Suppressor macrophage treated with lipopolysaccharide for 4 hours (primary cell): ENCODE data around the gene LSM4.
"Not testable (repeated sequence)": the region's sequence is repeated elsewhere in the genome, so short reads cannot be mapped to it uniquely, and the experiment has no call there.

Experiments
- DNase-seq: peaks from one replicate; pipeline ENCODE4 v3.0.0-alpha.2; 2020

The LSM4 gene

DNA sequence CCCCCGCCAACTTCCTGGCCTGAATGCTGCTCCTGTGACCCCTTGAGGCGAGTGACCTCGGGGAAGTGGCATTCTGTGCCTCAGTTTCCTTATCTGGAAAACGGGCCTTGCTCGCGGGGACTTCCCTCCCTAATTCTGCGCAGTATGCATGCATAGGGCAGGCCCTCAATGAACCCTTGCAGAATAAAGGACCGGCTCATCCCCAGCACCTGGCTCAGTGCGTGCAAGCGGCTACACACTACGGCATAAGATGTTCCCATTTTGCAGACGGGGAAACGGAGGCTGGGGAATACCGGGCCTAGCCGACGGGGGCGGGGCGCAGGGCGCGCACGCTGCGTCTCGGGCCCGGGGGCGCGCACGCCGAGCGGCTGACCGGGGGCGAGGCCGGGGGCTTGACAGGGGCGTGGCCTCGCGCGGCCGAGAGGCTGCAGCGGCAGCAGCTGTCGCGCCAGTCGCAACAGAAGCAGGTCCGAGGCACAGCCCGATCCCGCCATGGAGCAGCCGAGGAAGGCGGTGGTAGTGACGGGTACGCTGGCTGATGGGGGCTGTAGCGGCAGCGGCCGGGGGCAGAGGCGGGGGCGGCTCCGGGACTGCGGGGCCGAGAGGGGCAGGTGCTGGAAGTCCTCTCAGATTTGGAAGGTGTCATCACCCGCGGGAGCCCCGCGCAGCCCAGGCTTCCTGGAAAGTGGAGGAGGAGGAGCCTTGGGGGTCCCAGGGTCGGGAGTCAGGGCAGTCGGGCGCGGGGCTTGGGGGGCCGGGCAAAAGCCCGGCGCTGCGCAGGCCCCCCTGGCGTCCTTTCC, 17.5 kb upstream of the LSM4 start, which contains the start of gene PGPEP1:
Gene PGPEP1 (plus strand): TSS at position 409 of the 800 bp plus-strand sequence. CDS start 84 bp downstream, at position 493.
- peak; percentile 73 for DNase-seq

DNA sequence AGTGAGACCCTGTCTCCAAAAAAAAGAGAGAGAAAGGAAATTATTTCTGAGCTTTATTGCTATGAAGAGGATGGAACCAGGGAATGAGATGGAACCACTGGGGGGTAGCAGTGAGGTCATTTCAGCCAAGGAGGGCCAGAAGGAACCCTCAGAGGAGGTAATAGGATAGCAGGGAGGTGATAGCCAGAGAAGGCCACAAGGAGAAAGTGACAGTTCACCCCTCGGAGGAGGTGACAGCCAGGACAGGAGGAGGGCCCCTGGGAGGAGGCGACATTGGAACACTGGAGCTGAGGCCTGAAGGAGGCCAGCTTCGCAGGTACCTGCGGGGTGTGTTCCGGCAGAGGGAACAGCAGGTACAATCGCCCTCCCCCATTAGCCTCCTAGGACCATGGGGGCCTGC, 16.8 kb upstream of the LSM4 start:
- DNase-seq = no peak

DNA sequence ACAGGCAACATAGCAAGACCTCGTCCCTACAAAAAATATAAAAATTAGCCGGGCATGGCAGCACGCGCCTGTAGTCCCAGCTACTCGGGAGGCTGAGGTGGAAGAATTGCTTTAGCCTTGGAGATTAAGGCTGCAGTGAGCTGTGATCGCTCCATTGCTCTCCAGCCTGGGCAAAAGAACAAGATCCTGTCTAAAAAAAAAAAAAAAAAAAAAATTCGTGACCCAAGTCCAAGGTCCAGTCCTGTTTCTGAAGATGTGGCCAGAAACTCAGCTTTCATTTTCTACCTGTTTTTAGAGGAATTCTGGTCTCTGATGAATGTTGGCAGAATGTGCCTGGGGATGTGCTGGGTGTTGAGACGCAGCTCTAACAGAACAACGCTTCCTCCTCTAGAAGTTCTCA, 15.7 kb upstream of the LSM4 start:
- no peak for DNase-seq

DNA sequence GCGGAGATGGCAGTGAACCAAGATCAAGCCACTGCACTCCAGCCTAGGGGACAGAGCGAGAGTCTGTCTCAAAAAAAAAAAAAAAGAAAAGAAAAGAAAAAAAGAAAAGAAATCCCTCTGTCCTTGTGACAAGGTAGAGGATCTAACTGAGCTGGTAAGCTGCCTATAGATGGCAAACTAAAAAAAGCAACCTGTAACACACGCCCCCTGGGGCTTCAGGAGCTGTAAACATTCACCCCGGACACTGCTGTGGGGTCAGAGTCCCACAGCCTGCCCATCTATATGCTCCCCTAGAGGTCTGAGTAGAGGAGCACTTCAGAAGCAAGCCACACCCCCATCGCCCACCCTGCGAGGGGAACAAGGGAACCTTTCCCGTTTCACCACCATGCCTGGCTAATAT, 13.2 kb upstream of the LSM4 start:
- no peak for DNase-seq

DNA sequence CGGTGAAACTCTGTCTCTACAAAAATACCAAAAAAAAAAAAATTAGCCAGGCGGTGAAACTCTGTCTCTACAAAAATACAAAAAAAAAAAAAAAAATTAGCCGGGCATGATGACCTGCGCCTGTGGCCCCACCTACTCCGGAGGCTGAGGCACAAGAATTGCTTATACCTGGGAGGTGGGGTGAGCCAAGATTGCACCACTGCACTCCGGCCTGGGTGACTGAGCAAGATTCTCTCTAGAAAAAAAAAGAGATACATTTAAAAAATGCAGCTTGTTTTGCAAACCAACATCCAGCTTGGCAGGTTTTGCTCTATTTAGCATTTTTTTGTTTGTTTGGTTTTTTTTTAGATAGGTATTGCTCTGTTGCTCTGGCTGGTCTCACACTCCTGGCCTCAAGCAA, 10.8 kb upstream of the LSM4 start:
- no peak for DNase-seq

DNA sequence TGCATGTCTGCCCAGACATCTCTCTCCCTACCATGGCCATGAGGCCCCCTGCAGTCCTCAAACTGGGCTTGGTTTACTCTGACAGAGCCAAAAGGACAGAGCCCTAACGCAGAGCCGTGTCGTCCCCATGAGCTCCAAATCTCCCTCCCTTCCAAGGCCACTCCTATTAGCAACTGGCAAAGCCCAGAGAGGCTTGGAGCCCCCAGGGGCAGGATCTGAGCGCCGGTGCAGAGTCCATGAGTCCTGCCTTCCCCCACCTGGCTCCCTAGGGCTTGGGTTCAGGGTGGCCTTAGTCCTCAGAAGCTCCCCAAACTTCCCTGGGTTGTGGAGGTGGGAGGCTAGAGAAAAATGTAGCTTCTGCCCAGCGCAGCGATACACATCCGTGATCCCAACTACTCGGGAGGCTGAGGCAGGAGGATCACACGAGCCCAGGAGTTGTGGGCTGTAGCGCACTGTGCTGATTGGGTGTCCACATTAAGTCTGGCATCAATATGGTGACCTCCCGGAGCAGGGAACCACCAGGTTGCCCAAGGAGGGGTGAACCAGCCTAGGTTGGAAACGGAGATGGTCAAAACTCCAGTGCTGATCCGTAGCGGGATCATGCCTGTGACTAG, 10.1 kb upstream of the LSM4 start:
- DNase-seq = no peak

DNA sequence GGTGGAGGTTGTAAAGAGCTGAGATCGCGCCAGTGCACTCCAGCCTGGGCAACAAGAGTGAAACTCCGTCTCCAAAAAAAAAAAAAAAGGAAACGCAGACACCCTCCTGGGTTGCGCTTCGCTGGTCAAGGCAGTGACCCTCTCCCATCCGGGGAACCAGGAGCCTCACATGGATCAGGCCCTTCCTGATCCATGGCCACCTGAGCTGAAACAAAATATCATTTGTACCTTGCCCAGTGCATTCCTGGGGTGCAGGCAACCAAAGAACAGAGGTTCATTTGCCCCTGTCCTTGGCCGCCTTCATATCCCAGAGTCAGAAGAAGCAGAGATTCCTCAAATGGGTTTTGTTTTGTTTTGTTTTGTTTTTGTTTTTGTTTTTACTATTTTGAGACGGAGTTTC, 8.0 kb upstream of the LSM4 start:
- no peak for DNase-seq

DNA sequence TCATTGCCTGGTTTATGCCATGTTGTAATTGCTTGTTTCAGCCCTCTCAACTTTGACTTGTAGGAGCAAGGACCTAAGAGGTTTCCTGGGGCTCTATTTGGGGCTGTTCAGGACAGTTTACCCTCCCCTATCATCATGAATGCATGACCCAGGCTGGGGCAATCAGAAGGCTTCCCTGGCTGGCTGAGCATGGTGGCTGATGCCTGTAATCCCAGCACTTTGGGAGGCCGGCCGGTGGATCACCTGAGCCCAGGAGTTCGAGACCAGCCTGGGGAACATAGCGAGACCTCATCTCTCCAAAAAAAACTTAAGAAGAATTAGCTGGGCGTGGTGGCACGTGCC, 6.1 kb upstream of the LSM4 start:
- no peak for DNase-seq

DNA sequence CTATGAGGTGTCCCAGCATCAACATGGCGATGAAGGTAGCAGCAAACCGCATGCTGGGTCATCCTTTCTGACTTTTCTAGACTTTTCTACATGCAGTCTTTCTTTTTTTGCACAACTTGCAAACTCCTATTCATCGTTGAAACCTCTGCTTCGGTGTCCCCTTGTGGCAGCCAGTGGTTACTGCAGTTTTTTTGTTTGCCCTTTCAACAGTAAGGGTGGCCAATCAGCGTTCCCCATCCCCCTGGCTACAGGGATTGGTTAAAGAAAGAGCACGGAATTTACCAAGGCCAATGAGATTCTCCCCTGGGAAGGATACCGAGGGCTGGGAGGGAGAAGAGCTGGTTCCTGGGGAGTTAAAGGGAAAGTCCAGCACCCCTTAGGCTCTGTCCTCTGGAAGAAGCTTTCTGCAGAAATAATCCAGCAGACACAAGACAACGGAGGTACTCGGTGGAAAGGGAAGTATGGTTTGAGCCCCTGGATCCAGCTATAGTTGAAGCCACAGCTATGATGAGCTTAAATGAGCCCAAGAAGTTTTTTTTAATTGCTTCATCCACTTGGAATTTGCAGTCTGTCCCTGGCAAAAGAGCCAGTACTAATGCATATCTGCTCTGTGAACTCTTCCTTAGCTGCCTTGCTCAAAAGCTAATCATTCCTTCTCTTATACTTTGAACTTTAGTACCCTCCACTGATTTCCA, 5.6 kb upstream of the LSM4 start:
- peak; percentile 97 for DNase-seq

DNA sequence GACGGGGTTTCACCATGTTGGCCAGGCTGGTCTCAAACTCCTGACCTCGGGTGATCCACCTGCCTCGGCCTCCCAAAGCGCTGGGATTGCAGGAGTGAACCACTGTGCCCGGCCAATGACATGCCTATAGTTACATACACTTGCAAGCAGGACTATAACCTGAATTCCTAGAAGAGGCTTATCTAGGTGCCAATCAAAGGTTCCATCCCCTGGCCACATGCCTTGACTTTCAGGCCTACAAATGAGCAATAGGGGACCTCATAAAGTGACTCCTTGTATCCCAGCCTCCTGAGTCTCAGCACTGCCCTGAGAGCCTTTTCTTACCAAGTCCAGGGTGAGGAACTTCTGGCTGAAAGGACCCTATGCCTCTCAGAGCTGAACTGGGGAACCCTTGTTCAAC, 3.9 kb upstream of the LSM4 start:
- no peak for DNase-seq

DNA sequence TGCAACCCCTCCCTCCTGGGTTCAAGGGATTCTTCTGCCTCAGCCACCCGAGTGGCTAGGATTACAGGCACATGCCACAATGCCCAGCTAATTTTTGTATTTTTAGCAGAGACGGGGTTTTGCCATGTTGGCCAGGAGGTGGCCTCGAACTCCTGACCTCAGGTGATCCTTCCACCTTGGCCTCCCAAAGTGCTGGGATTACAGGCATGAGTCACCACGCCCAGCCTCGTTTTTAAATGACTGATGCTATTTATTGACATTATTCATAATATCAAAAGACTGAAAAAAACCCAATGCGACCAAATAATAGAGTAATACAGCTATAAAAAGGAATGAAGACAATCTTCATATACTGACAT, 1.5 kb upstream of the LSM4 start:
- DNase-seq = not testable (repeated sequence)

DNA sequence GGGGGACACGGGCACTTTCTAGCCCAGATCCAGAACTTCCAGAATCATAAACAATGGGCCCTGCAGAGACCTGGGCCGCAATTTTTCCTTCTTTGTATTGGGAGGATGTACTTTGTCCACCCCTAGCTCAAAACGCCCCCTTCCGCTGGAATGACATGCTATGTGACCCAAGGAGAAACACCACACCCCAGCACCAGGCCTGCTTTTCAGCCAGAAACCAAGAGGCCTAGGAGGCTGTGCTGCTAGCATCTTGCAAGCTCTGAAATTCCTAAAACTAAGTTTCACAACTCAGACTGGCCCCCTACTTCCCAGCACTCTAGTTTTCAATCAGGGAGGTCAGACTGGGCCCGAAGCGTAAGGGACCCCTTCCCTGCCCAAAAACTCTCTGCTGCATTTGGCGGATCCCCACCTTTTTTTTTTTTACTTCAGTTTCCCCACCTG, 538 bp downstream of the LSM4 start:
- peak; percentile 56 for DNase-seq

DNA sequence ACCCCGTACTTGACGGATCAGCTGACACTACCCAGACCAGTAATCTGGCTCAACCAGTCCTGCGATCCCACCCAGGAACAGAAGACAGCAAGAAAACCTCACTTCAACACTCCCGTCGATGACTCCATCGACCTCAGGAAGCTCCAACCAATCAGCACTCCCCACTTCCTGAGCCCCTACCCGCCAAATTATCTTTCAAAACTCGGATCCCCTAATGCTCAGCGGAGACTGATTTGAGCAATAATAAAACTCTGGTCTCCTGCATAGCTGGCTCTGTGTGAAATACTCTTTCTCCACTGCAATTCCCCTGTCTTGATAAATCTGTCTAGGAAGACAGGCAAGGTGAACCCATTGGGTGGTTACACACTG, 1.2 kb downstream of the LSM4 start:
- DNase-seq = peak; percentile 35

DNA sequence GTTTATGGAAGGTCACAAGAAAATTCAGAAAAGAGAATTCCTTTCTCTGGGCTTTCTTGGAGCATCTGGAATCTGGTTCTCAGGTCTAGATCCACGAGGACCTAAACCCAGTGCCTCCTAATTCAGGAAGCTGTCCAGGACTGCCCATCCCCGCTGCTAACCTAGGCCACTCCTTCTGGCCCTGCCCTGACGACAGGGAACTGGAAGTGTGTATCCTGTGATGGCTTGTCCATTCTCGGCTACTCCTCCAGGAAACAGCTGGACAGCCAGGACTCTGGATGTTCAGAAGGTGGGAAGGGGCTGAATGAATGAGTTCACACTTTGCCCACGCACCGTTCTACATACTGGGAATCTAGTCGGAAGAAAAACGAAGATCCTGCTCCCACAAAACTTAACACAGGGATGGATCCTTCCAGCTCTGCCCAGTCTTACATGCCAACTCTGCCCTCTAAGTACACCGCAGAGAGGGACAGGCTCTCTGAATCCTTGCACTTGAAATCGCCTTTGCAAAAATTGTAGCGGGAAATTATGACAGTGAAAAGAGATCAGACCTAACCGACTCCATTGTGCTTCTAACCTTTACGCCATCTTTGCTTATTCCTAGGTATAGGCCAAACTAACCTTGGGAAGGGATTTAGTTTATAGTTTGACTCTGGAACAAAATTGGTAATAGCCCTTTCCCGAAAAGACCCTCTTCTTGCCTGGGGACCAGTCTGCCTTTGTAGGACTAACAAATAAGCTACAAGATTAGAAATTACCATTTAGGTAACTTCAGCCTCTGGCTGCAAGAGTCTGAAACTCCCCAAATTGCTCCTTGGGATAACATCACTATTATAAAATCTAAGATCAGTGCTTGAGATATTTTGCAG, 1.8 kb downstream of the LSM4 start:
- DNase-seq = peak; percentile 51

DNA sequence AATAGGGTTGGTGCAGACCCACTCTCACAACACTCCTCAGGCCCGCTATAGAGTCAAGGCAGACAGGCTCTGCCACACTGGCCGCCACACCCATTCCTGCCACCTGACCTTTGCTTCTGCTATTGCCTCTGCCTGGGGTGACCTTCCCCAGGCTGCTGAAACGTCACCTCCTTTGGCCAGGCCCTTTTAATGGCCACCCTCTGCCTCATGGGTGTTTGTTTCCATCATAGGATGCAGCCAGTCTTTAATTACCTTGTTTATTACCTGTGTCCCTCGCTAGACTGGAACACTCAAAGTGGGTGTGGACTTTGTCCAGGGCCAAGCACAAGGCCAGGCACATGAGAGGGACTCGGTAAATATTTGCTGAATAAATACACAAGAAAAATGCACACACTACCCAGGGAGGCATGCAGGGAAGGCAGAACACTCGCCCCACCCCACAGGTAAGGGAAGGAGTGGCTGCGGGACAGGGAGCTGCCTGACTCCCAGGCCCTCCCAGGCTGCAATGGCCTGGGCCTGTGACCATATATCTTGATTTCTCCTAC, 3.2 kb downstream of the LSM4 start:
- no peak for DNase-seq

DNA sequence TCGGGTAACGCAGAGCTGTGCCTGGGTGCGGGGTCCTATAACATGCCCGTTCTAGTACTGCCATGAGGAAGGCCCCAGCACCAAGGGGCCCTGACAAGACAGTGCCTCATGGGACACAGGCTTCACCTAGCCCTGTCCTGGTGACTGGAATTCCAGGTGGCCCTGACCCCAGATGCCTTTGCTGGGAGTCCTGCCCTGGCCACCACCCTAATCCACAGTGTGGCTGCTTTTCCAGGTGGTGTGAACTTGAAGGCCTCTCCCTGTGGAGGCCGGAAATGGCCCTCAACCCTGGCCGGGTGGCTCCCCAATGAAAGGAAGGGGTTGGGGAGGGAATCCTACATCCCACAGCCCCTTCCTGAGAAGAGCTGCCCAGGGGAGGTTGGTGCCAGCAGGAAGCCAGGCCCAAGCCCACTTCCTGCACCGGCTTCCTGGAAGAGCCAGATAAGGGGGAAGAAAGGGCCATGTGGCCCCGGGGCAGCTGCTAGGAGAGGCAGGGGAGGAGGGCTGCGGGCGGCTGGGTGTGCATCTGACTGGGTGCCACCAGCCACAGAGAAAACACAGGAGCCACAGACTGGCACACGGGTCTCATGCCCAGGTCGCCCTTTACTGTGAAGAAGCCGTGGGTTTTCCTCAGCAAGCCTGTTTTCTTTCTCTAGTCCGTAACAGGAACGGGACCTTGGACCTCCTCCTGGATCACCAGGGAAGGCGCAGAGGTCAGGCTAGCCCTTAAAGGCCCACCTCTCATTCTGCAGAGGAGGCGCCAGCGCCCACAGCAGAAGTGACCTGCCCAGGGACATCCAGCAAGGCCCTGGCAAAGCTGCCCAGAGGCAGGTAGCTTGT, 4.7 kb downstream of the LSM4 start:
- no peak for DNase-seq

DNA sequence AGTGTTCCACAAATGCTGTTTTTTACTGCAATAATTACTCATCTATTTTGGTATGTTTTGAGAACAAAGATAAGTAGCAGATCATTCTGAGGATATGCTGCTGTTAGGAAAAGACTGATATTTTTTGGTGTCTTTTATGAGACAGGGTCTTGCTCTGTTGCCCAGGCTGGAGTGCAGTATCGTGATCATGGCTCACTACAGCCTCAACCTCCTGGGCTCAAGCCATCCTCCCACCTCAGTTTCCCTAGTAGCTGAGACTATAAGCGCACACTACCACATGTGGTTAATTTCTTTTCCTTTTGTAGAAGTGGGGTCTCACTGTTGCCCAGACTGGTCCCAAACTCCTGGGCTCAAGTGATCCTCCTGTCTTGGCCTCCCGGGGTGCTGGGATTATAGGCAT, 9.5 kb downstream of the LSM4 start:
- DNase-seq = no peak

DNA sequence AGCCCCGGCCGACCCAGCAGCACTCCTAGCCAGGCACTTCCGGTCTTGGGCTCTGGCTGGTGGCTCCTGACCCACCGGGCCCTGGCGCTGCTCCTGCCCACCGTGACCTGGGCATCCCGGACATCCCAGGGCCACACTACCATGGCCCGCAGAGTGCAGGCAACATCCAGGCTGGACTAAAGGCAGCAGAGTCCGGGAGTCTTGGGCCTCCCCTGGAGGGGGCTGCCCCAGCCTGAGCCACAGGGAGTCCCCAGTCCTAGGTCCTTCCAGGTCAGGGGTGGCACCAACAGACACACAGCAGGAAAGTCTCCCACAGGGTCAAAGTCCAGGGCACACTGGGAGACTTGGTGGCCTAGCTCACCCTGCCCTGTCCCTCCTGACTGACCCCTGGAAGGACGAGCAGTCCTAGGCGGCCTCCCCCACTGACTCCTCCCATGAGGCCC, 10.8 kb downstream of the LSM4 start:
- DNase-seq = no peak

DNA sequence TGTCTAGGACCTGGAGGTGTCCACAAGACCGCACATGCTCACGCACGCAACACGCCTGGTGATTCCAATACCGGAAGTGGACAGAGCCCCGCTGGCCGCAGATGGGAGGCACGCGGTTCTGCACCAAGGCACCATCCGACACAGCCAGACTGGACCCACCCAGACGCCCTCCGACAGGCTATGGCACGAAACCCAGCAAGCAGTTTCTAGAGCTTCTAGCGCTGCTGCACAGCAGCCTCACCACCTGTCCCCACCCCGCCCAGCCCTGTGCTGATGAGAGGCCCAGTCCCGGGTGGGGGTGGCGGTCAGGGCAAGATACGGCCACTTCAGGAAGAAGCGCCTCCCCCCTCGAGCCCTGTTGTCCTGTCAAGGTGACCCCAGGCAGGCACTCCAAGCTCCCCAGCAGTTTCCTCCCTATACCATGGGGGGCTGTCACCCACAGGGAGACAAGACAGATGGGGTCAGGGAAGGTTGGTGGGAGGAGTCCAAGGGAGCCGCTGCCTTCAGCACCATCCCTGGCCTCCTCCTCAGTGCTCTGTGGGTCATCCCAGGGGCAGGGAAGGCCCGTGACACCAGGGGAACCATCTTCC, 11.3 kb downstream of the LSM4 start:
- no peak for DNase-seq

DNA sequence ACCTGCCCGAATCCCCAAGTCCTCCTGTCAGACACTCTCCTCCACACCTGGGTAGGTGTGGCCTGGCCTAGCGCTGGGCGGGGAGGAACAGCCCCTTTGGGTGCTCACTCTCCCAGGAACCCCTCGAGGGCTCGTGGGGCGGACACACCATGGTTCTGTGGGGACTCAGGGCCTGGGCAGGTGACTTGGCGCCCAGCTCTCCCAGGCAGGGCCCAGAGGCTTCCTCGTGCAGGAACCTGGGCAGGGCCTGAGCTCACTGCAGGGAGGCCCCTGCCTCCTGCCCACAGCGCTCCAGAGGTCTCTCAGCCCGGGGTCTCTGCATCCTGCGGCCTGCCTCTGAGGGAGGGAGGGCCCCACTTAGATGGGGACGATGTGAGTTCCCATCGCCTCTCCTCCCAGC, 11.9 kb downstream of the LSM4 start:
- no peak for DNase-seq

DNA sequence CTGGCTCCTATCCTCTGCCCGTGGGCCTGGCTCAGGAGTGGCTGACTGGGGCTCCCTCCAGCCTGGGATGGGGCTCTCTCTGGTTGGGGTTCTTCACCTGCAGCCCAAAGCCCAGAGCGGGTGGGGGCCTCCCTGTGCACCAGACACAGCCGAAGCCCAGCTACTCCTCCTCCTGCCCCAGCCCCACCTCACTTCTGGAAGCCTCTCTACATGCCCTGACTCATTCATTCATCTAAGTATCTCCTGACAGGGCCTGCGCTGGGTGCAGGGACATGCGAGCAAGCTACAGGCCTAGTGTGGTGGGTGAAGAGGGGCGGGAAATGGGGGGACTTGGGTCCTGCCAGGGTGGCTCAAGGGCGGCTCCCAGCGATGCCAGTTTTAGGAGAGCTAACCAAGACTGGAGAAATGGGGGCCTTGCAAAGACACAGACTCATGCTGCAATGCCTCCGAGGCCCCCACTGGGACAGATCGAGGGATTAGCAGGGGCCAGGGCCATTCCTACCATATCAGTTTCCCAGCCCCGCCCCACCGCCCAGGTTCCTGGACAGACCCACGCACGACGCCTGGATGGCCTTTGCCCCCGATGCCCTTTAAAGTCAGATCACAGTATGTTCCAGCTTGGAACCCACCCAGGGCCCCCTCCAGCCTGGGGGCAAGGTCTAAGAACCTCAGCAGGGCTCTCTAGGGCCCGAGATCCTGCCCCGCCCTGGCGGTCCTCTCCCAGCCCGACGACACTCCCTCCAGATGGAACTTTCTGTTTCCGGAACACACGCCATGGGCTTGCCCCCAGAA, 12.6 kb downstream of the LSM4 start:
- no peak for DNase-seq
